Neuronal stem cell (in vitro differentiated cells): Measurements from ENCODE around the gene KLHL35.

Experiments
- DNase-seq: peaks from one replicate; pipeline ENCODE4 v3.0.0-alpha.2; 2013; ENCODE audit warnings: low spot score
- H2AFZ ChIP-seq: one replicate; pipeline ENCODE4 v1.6.1; 2013; ENCODE audit warnings: mild to moderate bottlenecking, low read length, inconsistent platforms
- H2AK5ac ChIP-seq: 2 replicates; pipeline ENCODE4 v1.6.1; 2013; ENCODE audit warnings: low read depth, mild to moderate bottlenecking, inconsistent platforms, low read length, moderate library complexity, mixed read lengths
- H2BK120ac ChIP-seq: 2 replicates; pipeline ENCODE4 v1.6.1; 2013; ENCODE audit warnings: low read depth, mild to moderate bottlenecking, inconsistent platforms, low read length, moderate library complexity, mixed read lengths
- H2BK12ac ChIP-seq: one replicate; pipeline ENCODE4 v1.6.1; 2013; ENCODE audit warnings: low read length, inconsistent platforms
- H2BK15ac ChIP-seq: 2 replicates; pipeline ENCODE4 v1.6.1; 2013; ENCODE audit warnings: mild to moderate bottlenecking, low read length, inconsistent platforms, mixed read lengths
- H2BK5ac ChIP-seq: one replicate; pipeline ENCODE4 v1.6.1; 2013; ENCODE audit warnings: inconsistent platforms, mild to moderate bottlenecking, low read length, moderate library complexity
- H3K14ac ChIP-seq: one replicate; pipeline ENCODE4 v1.6.1; 2013; ENCODE audit warnings: low read length, inconsistent platforms
- H3K18ac ChIP-seq: 2 replicates; pipeline ENCODE4 v1.6.1; 2013; ENCODE audit warnings: low read length, inconsistent platforms
- H3K23ac ChIP-seq: 2 replicates; pipeline ENCODE4 v1.6.1; 2013; ENCODE audit warnings: low read depth, mild to moderate bottlenecking, mixed read lengths, low read length, inconsistent platforms; ENCODE audit not compliant: poor library complexity
- H3K27ac ChIP-seq: replicated peaks from 3 replicates; pipeline ENCODE4 v1.5.1; 2013; ENCODE audit warnings: low read length, inconsistent platforms
- H3K27me3 ChIP-seq, 3 experiments: 2 replicates each; pipeline ENCODE4 v1.6.1; 2013; ENCODE audit warnings: low read length in 3 of 3, mild to moderate bottlenecking in 2 of 3, inconsistent platforms in 1 of 3, low read depth in 1 of 3, mixed read lengths in 1 of 3, moderate library complexity in 1 of 3; ENCODE audit not compliant: control insufficient read depth in 3 of 3, insufficient read depth in 3 of 3
- H3K36me3 ChIP-seq, 2 donors: replicated peaks in 1 of 2; 2 replicates each; pipeline ENCODE4 v1.6.1; 2013; ENCODE audit warnings: low read length in 2 of 2; ENCODE audit not compliant: control insufficient read depth in 2 of 2, insufficient read depth in 2 of 2
- H3K4ac ChIP-seq: 2 replicates; pipeline ENCODE4 v1.6.1; 2013; ENCODE audit warnings: inconsistent platforms, mild to moderate bottlenecking, low read length, moderate library complexity
- H3K4me1 ChIP-seq, 2 donors: 1 replicate in 1 of 2; 2 replicates in 1 of 2; pipeline ENCODE4 v1.6.1; 2013; ENCODE audit warnings: low read length in 2 of 2, low read depth in 1 of 2; ENCODE audit not compliant: control insufficient read depth in 2 of 2, insufficient read depth in 1 of 2
- H3K4me2 ChIP-seq: one replicate; pipeline ENCODE4 v1.6.1; 2013; ENCODE audit warnings: mild to moderate bottlenecking, low read length, inconsistent platforms; ENCODE audit not compliant: insufficient read depth, poor library complexity, severe bottlenecking
- H3K4me3 ChIP-seq, 2 donors: 2 replicates each; pipeline ENCODE4 v1.5.1; 2013; ENCODE audit warnings: low read length in 2 of 2, mild to moderate bottlenecking in 2 of 2, inconsistent platforms in 1 of 2, moderate library complexity in 1 of 2
- H3K79me1 ChIP-seq: one replicate; pipeline ENCODE4 v1.6.1; 2013; ENCODE audit warnings: low read depth, mild to moderate bottlenecking, inconsistent platforms, low read length, moderate library complexity
- H3K9ac ChIP-seq: one replicate; pipeline ENCODE4 v1.6.1; 2013; ENCODE audit warnings: mild to moderate bottlenecking, low read depth, low read length, inconsistent platforms; ENCODE audit not compliant: poor library complexity
- H3K9me3 ChIP-seq, 2 donors: replicated peaks in 1 of 2; 2 replicates each; pipeline versions ENCODE3 to v1.6.1; 2013; ENCODE audit warnings: low read length in 2 of 2, mild to moderate bottlenecking in 2 of 2, inconsistent platforms in 1 of 2, low read depth in 1 of 2, mixed read lengths in 1 of 2, moderate library complexity in 1 of 2; ENCODE audit not compliant: control insufficient read depth in 2 of 2, insufficient read depth in 1 of 2
- H4K8ac ChIP-seq: one replicate; pipeline ENCODE4 v1.6.1; 2013; ENCODE audit warnings: low read depth, mild to moderate bottlenecking, inconsistent platforms, low read length, moderate library complexity
- H4K91ac ChIP-seq: one replicate; pipeline ENCODE4 v1.6.1; 2013; ENCODE audit warnings: low read length, low read depth, mild to moderate bottlenecking, inconsistent platforms; ENCODE audit not compliant: poor library complexity
- WGBS, 2 donors: extraction: QIAGEN DNeasy Blood & Tissue Kit; methylation state at CpG; one replicate each; pipeline ENCODE4 v1.1.7; 2013; ENCODE audit warnings: missing lambda C conversion rate in 2 of 2, mixed read lengths in 1 of 2; ENCODE audit not compliant: insufficient read length in 2 of 2, insufficient replicate concordance in 1 of 2; ENCODE audit errors: extremely low coverage in 2 of 2; 5-methylcytosine and 5-hydroxymethylcytosine counted together

Gene KLHL35

GRCh38 chr11:75384438-75385080 is 48.4 kb downstream of the KLHL35 start:
- Histone ChIP-seq H3K9me3 (no peaks in the 10 kb centered on the region), H2BK5ac (no peak overlapping the region), H3K27me3 (no peaks in the 10 kb centered on the region), H3K36me3 (no peaks in the 10 kb centered on the region), H3K4me1 (peaks cover 2 to 4% of the 10 kb centered on the region in 2 donors), H2BK12ac (no peak overlapping the region), H2AFZ (peak overlapping the region; percentile 67), H3K4me3 (no peak overlapping the region), H3K14ac (no peak overlapping the region), H3K18ac (no peak overlapping the region), H3K4me2 (no peak overlapping the region), H2BK15ac (no peak overlapping the region), H3K27ac (no peak overlapping the region), H3K79me1 (no peaks in the 10 kb centered on the region), H4K8ac (no peak overlapping the region), H4K91ac (no peak overlapping the region), H3K4ac (no peak overlapping the region), H2BK120ac (no peak overlapping the region), H3K9ac (no peak overlapping the region), H3K23ac (no peak overlapping the region), H2AK5ac (no peak overlapping the region)
- WGBS, 2 donors, result no CpG with 5 or more reads among the region's 24 CpGs
- DNase-seq, result peak; percentile 71

- Histone ChIP-seq H3K4ac (no peak overlapping the region), H3K18ac (no peak overlapping the region), H4K91ac (no peak overlapping the region), H2BK5ac (no peak overlapping the region), H3K14ac (no peak overlapping the region), H3K27ac (no peak overlapping the region), H3K23ac (no peak overlapping the region), H3K36me3 (no peaks in the 10 kb centered on the region), H2BK15ac (no peak overlapping the region), H2AFZ (peak overlapping the region; percentile 74), H2AK5ac (no peak overlapping the region), H3K4me2 (no peak overlapping the region), H3K27me3 (no peaks in the 10 kb centered on the region), H3K9me3 (no peaks in the 10 kb centered on the region), H3K9ac (no peak overlapping the region), H4K8ac (no peak overlapping the region), H2BK12ac (no peak overlapping the region), H2BK120ac (no peak overlapping the region), H3K79me1 (no peaks in the 10 kb centered on the region), H3K4me1 (peaks cover under 1 to 4% of the 10 kb centered on the region in 2 donors), H3K4me3 (no peak overlapping the region)
- DNase-seq, result no peak
- WGBS, 2 donors, result no CpG with 5 or more reads among the region's 3 CpGs
These were observed 49.8 kb downstream of the KLHL35 start for GRCh38 chr11:75383246-75383645.

GRCh38 chr11:75380716-75381420 is 52.1 kb downstream of the KLHL35 start:
- Histone ChIP-seq H3K79me1 (no peaks in the 10 kb centered on the region), H3K14ac (no peak overlapping the region), H3K23ac (no peak overlapping the region), H2BK15ac (no peak overlapping the region), H3K27ac (no peak overlapping the region), H3K9ac (no peak overlapping the region), H3K4me1 (peaks cover 0 to 4% of the 10 kb centered on the region in 2 donors), H4K91ac (no peak overlapping the region), H3K27me3 (no peaks in the 10 kb centered on the region), H3K9me3 (no peaks in the 10 kb centered on the region), H2BK12ac (no peak overlapping the region), H2BK5ac (no peak overlapping the region), H3K4me2 (no peak overlapping the region), H4K8ac (no peak overlapping the region), H2BK120ac (no peak overlapping the region), H3K18ac (no peak overlapping the region), H3K36me3 (no peaks in the 10 kb centered on the region), H3K4me3 (no peak overlapping the region), H3K4ac (no peak overlapping the region), H2AK5ac (no peak overlapping the region), H2AFZ (peak overlapping the region; percentile 69)
- DNase-seq, result no peak
- WGBS, 2 donors, result no CpG with 5 or more reads among the region's 7 CpGs

- Histone ChIP-seq H4K8ac (no peak overlapping the region), H3K4me1 (peaks cover 0 to 4% of the 10 kb centered on the region in 2 donors), H2BK12ac (no peak overlapping the region), H3K4me3 (no peak overlapping the region), H3K27me3 (no peaks in the 10 kb centered on the region), H2AFZ (no peak overlapping the region), H2BK120ac (no peak overlapping the region), H3K14ac (no peak overlapping the region), H3K9ac (no peak overlapping the region), H4K91ac (no peak overlapping the region), H3K79me1 (no peaks in the 10 kb centered on the region), H3K4me2 (no peak overlapping the region), H3K9me3 (no peaks in the 10 kb centered on the region), H2BK5ac (no peak overlapping the region), H2AK5ac (no peak overlapping the region), H3K36me3 (no peaks in the 10 kb centered on the region), H2BK15ac (no peak overlapping the region), H3K18ac (no peak overlapping the region), H3K4ac (no peak overlapping the region), H3K23ac (no peak overlapping the region), H3K27ac (no peak overlapping the region)
- no CpG with 5 or more reads among the region's 2 CpGs for WGBS, 2 donors
- DNase-seq, result no peak
These were observed 52.8 kb downstream of the KLHL35 start for GRCh38 chr11:75380245-75380644.
